Loucy (cell line): ENCODE results near the gene ST3GAL6.

Experiments
- H2AFZ ChIP-seq: fragments of 200-600 bp; sonication (generic); 2 replicates; pipeline ENCODE4 v1.6.0; 2016; ENCODE audit warnings: antibody characterized with exemption, mild to moderate bottlenecking, low read length, moderate library complexity
- H3F3A ChIP-seq: fragments of 200-600 bp; 2 replicates; pipeline ENCODE4 v1.6.0; 2016; ENCODE audit warnings: antibody characterized with exemption, low read depth, mild to moderate bottlenecking
- H3K27me3 ChIP-seq: fragments of 200-600 bp; sonication (generic); 2 replicates; pipeline ENCODE4 v1.6.1; 2014; ENCODE audit warnings: low read length, mild to moderate bottlenecking; ENCODE audit not compliant: insufficient read depth, poor library complexity, severe bottlenecking
- H3K36me3 ChIP-seq: fragments of 200-600 bp; sonication (generic); 2 replicates; pipeline ENCODE4 v1.6.1; 2016; ENCODE audit warnings: low read length; ENCODE audit not compliant: insufficient read depth
- H3K4me1 ChIP-seq: fragments of 200-600 bp; sonication (generic); 2 replicates; pipeline ENCODE4 v1.5.1; 2014; ENCODE audit warnings: low read length, mild to moderate bottlenecking; ENCODE audit not compliant: insufficient read depth, poor library complexity, severe bottlenecking
- H3K4me2 ChIP-seq: fragments of 200-600 bp; sonication (generic); 2 replicates; pipeline ENCODE4 v1.6.0; 2014; ENCODE audit warnings: antibody characterized with exemption, low read length, low read depth, mild to moderate bottlenecking; ENCODE audit not compliant: poor library complexity, severe bottlenecking
- H3K4me3 ChIP-seq: fragments of 200-600 bp; sonication (generic); 2 replicates; pipeline ENCODE4 v1.5.1; 2014; ENCODE audit warnings: low read length, mild to moderate bottlenecking, mixed read lengths; ENCODE audit not compliant: poor library complexity, severe bottlenecking
- H3K79me2 ChIP-seq: fragments of 200-600 bp; sonication (generic); 2 replicates; pipeline ENCODE4 v1.6.1; 2014; ENCODE audit warnings: low read length; ENCODE audit not compliant: insufficient read depth
- H3K9ac ChIP-seq: fragments of 200-600 bp; sonication (generic); 2 replicates; pipeline ENCODE4 v1.6.0; 2014; ENCODE audit warnings: mild to moderate bottlenecking, low read depth, low read length, moderate library complexity; ENCODE audit not compliant: poor library complexity, severe bottlenecking
- H3K9me2 ChIP-seq: fragments of 200-600 bp; sonication (generic); replicated peaks from 2 replicates; pipeline ENCODE4 v1.6.1; 2016; ENCODE audit warnings: low read depth, low read length, mixed read lengths
- H3K9me3 ChIP-seq: fragments of 200-600 bp; sonication (generic); 2 replicates; pipeline ENCODE4 v1.6.1; 2014; ENCODE audit warnings: mild to moderate bottlenecking, antibody characterized with exemption, low read length, low read depth; ENCODE audit not compliant: insufficient read depth
- H4K20me1 ChIP-seq: fragments of 200-600 bp; sonication (generic); 2 replicates; pipeline ENCODE4 v1.6.0; 2014; ENCODE audit warnings: antibody characterized with exemption, low read length, mild to moderate bottlenecking; ENCODE audit not compliant: insufficient read depth, poor library complexity, severe bottlenecking
- EZH2phosphoT487 ChIP-seq: fragments of 200-600 bp; IDR thresholded peaks from 2 replicates; pipeline ENCODE4 v1.6.1; 2018; ENCODE audit warnings: antibody characterized with exemption, mild to moderate bottlenecking, moderate library complexity, borderline replicate concordance
- TF ChIP-seq, protein P1 (sequence below): fragments of 200-600 bp; sonication (generic); conservative IDR thresholded peaks from 2 replicates; pipeline ENCODE4 v1.5.1; 2014; ENCODE audit warnings: mild to moderate bottlenecking, antibody characterized with exemption, low read length

Gene ST3GAL6

DNA sequence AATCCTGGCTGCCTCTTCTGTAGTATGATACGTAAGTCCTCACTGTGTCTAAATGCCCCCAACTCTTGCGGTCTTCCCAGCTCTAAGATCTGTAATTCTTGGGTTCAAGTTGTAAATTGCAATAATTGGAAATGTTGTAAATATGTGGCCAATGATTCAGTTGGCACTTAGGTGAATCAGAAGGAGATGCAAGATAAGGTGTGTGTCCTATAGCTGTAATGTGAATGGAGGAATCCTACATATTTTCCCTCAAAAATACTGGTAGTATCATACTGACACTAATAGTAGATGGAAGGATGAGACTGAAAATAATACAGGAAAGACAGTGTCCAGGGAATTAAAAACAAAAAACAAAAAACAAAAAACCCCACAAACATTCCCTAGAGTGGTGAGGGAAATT is 3.5 kb upstream of the ST3GAL6 start:
- Histone ChIP-seq H3K4me2 (no peak overlapping the region), H3K79me2 (no peaks in the 10 kb centered on the region)
- no peak for TF ChIP-seq EZH2phosphoT487
- TF ChIP-seq, protein P1, sequence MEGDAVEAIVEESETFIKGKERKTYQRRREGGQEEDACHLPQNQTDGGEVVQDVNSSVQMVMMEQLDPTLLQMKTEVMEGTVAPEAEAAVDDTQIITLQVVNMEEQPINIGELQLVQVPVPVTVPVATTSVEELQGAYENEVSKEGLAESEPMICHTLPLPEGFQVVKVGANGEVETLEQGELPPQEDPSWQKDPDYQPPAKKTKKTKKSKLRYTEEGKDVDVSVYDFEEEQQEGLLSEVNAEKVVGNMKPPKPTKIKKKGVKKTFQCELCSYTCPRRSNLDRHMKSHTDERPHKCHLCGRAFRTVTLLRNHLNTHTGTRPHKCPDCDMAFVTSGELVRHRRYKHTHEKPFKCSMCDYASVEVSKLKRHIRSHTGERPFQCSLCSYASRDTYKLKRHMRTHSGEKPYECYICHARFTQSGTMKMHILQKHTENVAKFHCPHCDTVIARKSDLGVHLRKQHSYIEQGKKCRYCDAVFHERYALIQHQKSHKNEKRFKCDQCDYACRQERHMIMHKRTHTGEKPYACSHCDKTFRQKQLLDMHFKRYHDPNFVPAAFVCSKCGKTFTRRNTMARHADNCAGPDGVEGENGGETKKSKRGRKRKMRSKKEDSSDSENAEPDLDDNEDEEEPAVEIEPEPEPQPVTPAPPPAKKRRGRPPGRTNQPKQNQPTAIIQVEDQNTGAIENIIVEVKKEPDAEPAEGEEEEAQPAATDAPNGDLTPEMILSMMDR, result no peak

DNA sequence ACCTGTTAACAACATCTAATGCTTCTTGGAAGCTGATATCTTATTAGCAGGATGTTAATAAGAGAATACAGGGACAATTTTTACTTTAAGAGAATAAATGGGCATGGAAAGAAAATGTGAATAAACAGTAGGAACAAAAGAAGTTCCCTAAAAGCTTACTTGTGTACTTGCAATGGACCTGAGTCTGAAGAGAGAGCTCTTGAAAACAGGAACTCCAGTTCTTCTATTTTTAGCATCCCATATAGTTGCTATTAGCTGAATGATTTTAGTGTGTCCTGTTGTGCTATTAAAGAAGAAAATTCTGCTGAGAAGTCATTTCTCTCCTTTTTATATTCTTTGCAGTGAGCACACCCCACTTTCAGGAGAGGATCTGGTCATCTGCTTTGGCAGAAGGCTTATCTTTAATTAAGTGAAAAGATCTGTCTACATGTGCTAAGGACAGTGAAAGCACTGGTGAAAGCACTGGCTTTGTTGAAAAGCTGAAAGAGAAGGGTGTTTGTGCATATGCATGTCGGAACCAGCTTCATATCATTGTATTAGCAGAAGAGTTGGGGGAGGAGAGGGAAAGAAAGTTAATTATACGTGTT is 1.4 kb upstream of the ST3GAL6 start:
- Histone ChIP-seq H3K4me2 (no peak overlapping the region), H3K9me3 (no peaks in the 10 kb centered on the region), H3K4me3 (no peak overlapping the region), H2AFZ (peak overlapping the region; percentile 44; the same call in 1 of the 2 replicates), H3K9ac (no peak overlapping the region), H3K79me2 (no peaks in the 10 kb centered on the region), H3K4me1 (peaks cover 5% of the 10 kb centered on the region), H3F3A (no peaks in the 10 kb centered on the region), H4K20me1 (no peaks in the 10 kb centered on the region), H3K27me3 (no peaks in the 10 kb centered on the region), H3K36me3 (no peaks in the 10 kb centered on the region), H3K9me2 (no peaks in the 10 kb centered on the region)
- TF ChIP-seq, protein P1, result no peak
- TF ChIP-seq EZH2phosphoT487, result no peak

More for the DNA sequence above, 3.5 kb upstream of the ST3GAL6 start:
- Histone ChIP-seq H3K36me3 (no peaks in the 10 kb centered on the region), H3K9ac (no peak overlapping the region), H3K4me1 (peaks cover 5% of the 10 kb centered on the region), H3K27me3 (no peaks in the 10 kb centered on the region), H3K9me2 (no peaks in the 10 kb centered on the region), H3K9me3 (no peaks in the 10 kb centered on the region), H4K20me1 (no peaks in the 10 kb centered on the region), H3F3A (no peaks in the 10 kb centered on the region), H3K4me3 (no peak overlapping the region), H2AFZ (no peak overlapping the region)

DNA sequence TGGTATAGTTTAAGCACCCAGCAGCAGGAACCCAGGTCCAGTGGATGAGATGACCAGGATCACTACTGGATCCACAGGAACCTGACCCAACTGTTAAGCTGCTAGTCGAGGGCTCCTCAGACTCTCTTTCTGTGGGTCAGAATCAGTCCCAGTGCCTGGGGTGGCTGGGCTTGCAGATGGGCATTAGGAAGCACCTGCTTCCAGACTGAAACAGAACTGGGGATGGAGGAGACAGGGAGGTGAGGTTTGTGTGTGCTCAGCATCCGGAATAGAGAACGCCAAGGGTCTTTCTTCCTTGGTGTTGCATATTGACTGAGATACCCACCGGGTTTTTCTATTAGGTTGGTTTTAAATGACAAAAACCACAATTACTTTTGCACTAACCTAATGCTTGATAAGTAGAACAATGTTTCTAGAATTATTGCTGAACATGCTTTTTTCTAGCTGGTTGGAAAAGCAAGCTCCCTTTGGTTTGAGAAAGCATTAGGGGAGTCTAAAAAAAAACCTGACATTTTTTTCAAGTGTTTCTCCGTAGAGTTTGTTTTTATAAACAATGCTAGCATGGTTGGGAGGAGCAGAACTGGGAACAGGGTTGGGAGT is 779 bp downstream of the ST3GAL6 start:
- no peaks in the 10 kb centered on the region for H3K9me2 ChIP-seq
- peaks cover 5% of the 10 kb centered on the region for H3K4me1 ChIP-seq
- H3K27me3 ChIP-seq, result no peaks in the 10 kb centered on the region
- no peaks in the 10 kb centered on the region for H3F3A ChIP-seq
- no peak overlapping the region for H2AFZ ChIP-seq
- H3K9ac ChIP-seq, result no peak overlapping the region
- H4K20me1 ChIP-seq, result no peaks in the 10 kb centered on the region
- no peaks in the 10 kb centered on the region for H3K9me3 ChIP-seq
- TF ChIP-seq, protein P1, result no peak
- no peak for TF ChIP-seq EZH2phosphoT487
- no peak overlapping the region for H3K4me3 ChIP-seq
- H3K4me2 ChIP-seq, result no peak overlapping the region
- H3K36me3 ChIP-seq, result no peaks in the 10 kb centered on the region
- no peaks in the 10 kb centered on the region for H3K79me2 ChIP-seq
